Measurements from ENCODE around the gene RTRAF.

- TF ChIP-seq CTCF (IDR thresholded peaks at IDR 0.05) (no peak), EP300 (IDR thresholded peaks at IDR 0.05) (no peak), POLR2A (IDR thresholded peaks at IDR 0.05) (no peak), POLR2AphosphoS5 (IDR thresholded peaks at IDR 0.05) (no peak)
These were observed 16.3 kb downstream of the RTRAF start for GRCh38 chr14:52005625-52006024.

Data from gastroesophageal sphincter (tissue), 3 donors.